Tibial artery (tissue), 4 donors: Measurements from ENCODE around the gene CARM1.
A peak's percentile ranks its signal among the peaks of the same experiment; 100 is the strongest.

ENCODE experiments used
- DNase-seq, 2 donors: peaks; one replicate each; pipeline ENCODE4 v3.0.0-alpha.2; 2019
- H3K27ac ChIP-seq, 2 donors: fragments of 200-600 bp; sonication (generic) in 1 of 2; 1 replicate in 1 of 2; 2 replicates in 1 of 2; pipeline ENCODE4 v1.5.1; 2018 to 2019; ENCODE audit warnings: mild to moderate bottlenecking in 1 of 2
- H3K27me3 ChIP-seq, 2 donors: fragments of 200-600 bp; sonication (generic) in 1 of 2; one replicate each; pipeline versions ENCODE4 v1.5.1 to v1.6.0; 2016 to 2019
- H3K36me3 ChIP-seq, 3 donors: fragments of 200-600 bp; sonication (generic) in 2 of 3; one replicate each; pipeline ENCODE4 v1.5.1; 2016 to 2019; ENCODE audit warnings: mild to moderate bottlenecking in 2 of 3
- H3K4me1 ChIP-seq, 4 donors: fragments of 200-600 bp; sonication (generic) in 2 of 4; 1 replicate in 3 of 4; 2 replicates in 1 of 4; pipeline ENCODE4 v1.5.1; 2016 to 2019
- H3K4me3 ChIP-seq, 2 donors: fragments of 200-600 bp; sonication (generic) in 1 of 2; 1 replicate in 1 of 2; 2 replicates in 1 of 2; pipeline ENCODE4 v1.5.1; 2018 to 2019; ENCODE audit warnings: mild to moderate bottlenecking in 2 of 2
- H3K9me3 ChIP-seq, 3 donors: fragments of 200-600 bp; sonication (generic) in 1 of 3; one replicate each; pipeline ENCODE4 v1.5.1; 2016 to 2019
- intact Hi-C: fragments of 100-400 bp; cut with DNase I; formaldehyde crosslinking; loops from one replicate; pipeline ENCODE4 v1.15.0; 2023; ENCODE audit warnings: low total_unique reads
- TF ChIP-seq, protein P1 (sequence below), 2 experiments: fragments of 200-600 bp in 1 of 2; fragments of 450-650 bp in 1 of 2; IDR thresholded peaks; one replicate each; pipeline ENCODE4 v1.5.1; 2017 to 2019; ENCODE audit warnings: antibody characterized with exemption in 2 of 2, mild to moderate bottlenecking in 1 of 2, moderate library complexity in 1 of 2

Gene CARM1

DNA sequence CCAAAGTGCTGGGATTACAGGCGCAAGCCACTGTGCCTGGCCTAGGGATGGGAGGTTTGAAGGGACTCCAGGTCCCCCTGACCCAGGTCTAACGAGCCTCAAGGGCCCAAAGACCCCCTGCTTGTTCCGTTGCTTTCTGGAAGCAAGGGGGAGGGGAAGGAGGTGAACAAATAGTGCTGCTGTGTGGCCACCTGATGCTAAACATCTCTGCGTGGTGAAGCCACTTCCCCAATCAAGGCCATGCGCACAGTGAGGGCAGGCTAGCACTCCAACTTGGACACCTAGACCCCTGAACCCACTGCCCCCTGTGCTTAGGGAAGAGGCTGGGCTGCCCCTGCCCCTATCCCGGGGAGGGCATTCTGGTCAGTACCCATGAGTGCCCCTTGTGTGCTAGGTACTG, 24.0 kb downstream of the CARM1 start:
- intact Hi-C loops, result no loop called here
- Histone ChIP-seq H3K36me3 (no peaks in the 10 kb centered on the region), H3K9me3 (no peaks in the 10 kb centered on the region), H3K27me3 (no peaks in the 10 kb centered on the region), H3K27ac (no peak overlapping the region), H3K4me3 (no peak overlapping the region), H3K4me1 (peaks cover 0 to 55% (median 16%) of the 10 kb centered on the region in 4 donors)
- TF ChIP-seq, protein P1, sequence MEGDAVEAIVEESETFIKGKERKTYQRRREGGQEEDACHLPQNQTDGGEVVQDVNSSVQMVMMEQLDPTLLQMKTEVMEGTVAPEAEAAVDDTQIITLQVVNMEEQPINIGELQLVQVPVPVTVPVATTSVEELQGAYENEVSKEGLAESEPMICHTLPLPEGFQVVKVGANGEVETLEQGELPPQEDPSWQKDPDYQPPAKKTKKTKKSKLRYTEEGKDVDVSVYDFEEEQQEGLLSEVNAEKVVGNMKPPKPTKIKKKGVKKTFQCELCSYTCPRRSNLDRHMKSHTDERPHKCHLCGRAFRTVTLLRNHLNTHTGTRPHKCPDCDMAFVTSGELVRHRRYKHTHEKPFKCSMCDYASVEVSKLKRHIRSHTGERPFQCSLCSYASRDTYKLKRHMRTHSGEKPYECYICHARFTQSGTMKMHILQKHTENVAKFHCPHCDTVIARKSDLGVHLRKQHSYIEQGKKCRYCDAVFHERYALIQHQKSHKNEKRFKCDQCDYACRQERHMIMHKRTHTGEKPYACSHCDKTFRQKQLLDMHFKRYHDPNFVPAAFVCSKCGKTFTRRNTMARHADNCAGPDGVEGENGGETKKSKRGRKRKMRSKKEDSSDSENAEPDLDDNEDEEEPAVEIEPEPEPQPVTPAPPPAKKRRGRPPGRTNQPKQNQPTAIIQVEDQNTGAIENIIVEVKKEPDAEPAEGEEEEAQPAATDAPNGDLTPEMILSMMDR (IDR thresholded peaks at IDR 0.05), result no peak
- no peak for DNase-seq

DNA sequence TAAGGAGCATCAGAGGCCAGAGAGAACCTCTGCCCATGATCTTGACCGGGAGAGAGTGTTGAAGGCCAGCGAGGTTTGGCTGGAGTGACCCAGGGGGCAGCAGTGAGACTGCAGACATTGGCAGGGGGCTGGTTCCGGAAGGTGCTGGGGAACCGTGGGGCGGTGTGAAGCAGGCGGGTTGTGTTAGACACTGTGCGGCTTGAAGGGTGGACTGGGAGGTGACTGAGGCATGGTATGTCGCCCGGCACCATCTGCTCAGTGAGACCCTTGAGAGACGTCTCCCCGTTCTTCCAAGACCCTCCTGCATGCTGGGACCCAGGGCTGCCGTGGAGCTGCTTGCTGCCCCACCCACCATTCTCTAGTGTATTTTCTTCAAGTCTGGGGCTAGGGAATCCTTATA, 24.6 kb downstream of the CARM1 start:
- Histone ChIP-seq H3K27me3 (no peaks in the 10 kb centered on the region), H3K27ac (no peak overlapping the region), H3K4me3 (no peak overlapping the region), H3K4me1 (peaks cover 0 to 53% (median 17%) of the 10 kb centered on the region in 4 donors), H3K9me3 (no peaks in the 10 kb centered on the region), H3K36me3 (no peaks in the 10 kb centered on the region)
- TF ChIP-seq, protein P1 (IDR thresholded peaks at IDR 0.05), result no peak
- DNase-seq, result no peak
- intact Hi-C loops, result no loop called here

DNA sequence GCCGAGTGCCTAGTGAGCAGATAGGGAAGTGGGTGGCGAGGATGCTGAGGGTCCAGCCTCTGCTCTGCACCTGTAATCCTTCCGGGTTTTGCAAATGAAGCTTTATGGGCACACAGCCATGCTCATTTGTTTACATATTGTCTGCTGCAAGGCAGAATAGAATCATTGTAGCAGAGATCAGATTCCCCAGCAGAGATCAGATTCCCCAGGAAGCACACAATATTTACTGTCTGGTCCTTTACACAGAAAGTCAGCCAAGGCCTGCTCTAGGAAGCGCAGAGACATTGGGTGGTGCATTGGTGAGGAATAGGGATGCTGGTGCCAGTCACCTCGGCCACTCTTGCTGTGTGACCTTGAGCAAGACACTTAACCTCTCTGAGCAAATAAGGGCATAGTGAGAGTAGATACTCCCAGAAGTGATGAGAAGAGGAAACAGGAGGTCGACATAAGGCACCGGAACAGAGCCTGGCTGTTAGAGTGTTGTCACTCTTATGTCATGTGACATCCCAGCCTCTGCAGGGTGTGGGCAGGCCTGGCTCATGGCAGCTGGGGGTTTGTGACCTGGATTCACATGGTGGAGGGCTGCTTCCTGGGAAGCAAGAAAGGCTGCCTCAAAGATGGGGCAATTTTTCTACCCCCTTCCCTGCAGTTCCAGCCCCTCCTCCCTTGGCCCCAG, 25.6 kb downstream of the CARM1 start:
- Histone ChIP-seq H3K9me3 (no peaks in the 10 kb centered on the region), H3K27me3 (no peaks in the 10 kb centered on the region), H3K4me1 (peaks cover 0 to 51% (median 20%) of the 10 kb centered on the region in 4 donors), H3K27ac (no peak overlapping the region), H3K4me3 (no peak overlapping the region), H3K36me3 (no peaks in the 10 kb centered on the region)
- TF ChIP-seq, protein P1 (IDR thresholded peaks at IDR 0.05), result no peak
- no peak for DNase-seq
- intact Hi-C loops, result no loop called here

DNA sequence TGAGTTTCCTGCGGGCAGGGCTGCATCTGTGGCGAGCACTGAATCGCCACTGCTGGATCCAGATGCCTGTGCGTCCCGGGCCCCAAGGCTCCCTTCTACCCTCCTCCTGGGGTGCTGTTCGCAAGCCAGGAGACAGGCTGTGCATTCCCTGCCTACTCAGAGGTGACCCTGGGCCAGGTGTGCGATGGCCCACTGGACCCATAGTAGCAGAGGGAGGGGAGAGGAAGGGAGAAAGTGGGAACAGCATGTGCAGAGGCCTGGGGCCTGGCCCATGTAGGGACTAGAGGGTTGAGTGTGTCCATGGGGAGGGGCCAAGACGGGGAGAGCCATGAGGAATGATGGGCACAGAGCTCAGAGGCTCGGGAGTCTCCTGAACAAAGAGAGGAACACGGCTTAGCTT, 27.3 kb downstream of the CARM1 start:
- peaks cover 0 to 48% (median 23%) of the 10 kb centered on the region in 4 donors for H3K4me1 ChIP-seq
- TF ChIP-seq, protein P1 (IDR thresholded peaks at IDR 0.05), result no peak
- peak overlapping the region in 1 of 2 donors; percentile 31 for H3K27ac ChIP-seq
- H3K9me3 ChIP-seq, result no peaks in the 10 kb centered on the region
- intact Hi-C loops, result no loop called here
- no peaks in the 10 kb centered on the region for H3K27me3 ChIP-seq
- DNase-seq, result no peak
- H3K36me3 ChIP-seq, result no peaks in the 10 kb centered on the region
- no peak overlapping the region for H3K4me3 ChIP-seq

DNA sequence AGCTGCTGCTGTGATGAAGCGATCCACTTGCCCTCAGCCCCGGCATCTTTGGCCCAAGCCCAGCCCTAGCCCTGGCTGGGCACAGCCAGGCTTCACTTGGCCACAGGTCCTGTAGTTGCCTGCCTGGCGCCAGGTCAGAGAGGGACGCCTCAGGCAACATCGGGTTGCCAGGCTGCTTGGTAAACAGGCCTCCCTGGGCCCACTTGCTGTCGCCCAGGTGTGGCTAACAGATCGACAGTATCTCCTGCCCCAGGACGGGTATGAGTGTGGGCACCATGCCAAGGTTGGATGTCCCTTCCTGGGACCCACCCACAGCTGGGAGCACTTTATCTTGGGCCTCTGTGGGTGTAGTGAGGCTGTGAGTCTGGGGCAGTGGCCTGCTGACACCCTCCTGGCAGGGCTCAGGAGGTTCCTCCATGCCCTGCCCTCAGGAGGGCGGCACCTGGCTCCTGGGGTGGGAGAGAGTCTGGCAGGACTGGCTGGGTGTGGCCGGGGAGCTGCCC, 27.8 kb downstream of the CARM1 start:
- Histone ChIP-seq H3K4me1 (peaks cover 0 to 44% (median 20%) of the 10 kb centered on the region in 4 donors), H3K36me3 (peaks cover 0 to under 1% (median 0%) of the 10 kb centered on the region in 3 donors), H3K27me3 (no peaks in the 10 kb centered on the region), H3K9me3 (no peaks in the 10 kb centered on the region), H3K4me3 (no peak overlapping the region), H3K27ac (peak overlapping the region in 1 of 2 donors; percentile 31)
- DNase-seq, result no peak
- TF ChIP-seq, protein P1 (IDR thresholded peaks at IDR 0.05), result no peak
- intact Hi-C loops, result no loop called here
